SK-N-SH treated with all-trans-retinoic acid at 6 μM for 48 hours (cell line): ENCODE measurements around the gene PARD3B.

Experiments used
- ATAC-seq: fragments of 200-7000 bp; cut with Tn5 transposase; 3 replicates; pipeline ENCODE4 v1.9.1; 2020; ENCODE audit warnings: mild to moderate bottlenecking, moderate library complexity
- ARNTL ChIP-seq: fragments of 450-650 bp; formaldehyde crosslinking; IDR thresholded peaks from 2 replicates; pipeline ENCODE4 v1.5.0; 2020; ENCODE audit warnings: low read depth, mild to moderate bottlenecking, moderate library complexity, borderline replicate concordance
- BACH2 ChIP-seq: fragments of 250-450 bp; sonication (Bioruptor Pico); IDR thresholded peaks from 2 replicates; pipeline ENCODE4 v1.9.0; 2021; ENCODE audit warnings: mild to moderate bottlenecking, borderline replicate concordance
- CSDC2 ChIP-seq: fragments of 250-450 bp; sonication (Bioruptor Pico); IDR thresholded peaks from 2 replicates; pipeline ENCODE4 v1.5.0; 2020; ENCODE audit warnings: mild to moderate bottlenecking, moderate library complexity
- ESRRG ChIP-seq: fragments of 250-450 bp; sonication (Bioruptor Pico); IDR thresholded peaks from 2 replicates; pipeline ENCODE4 v1.6.1; 2021; ENCODE audit warnings: mild to moderate bottlenecking
- ISL1 ChIP-seq: fragments of 250-450 bp; sonication (Bioruptor Pico); IDR thresholded peaks from 2 replicates; pipeline ENCODE4 v2.1.2; 2022; ENCODE audit warnings: mild to moderate bottlenecking, moderate library complexity
- OSR1 ChIP-seq: fragments of 250-450 bp; sonication (Bioruptor Pico); IDR thresholded peaks from 2 replicates; pipeline ENCODE4 v1.8.0; 2022; ENCODE audit warnings: moderate library complexity, mild to moderate bottlenecking, inconsistent platforms
- PPARA ChIP-seq: fragments of 250-450 bp; sonication (Bioruptor Pico); IDR thresholded peaks from 2 replicates; pipeline ENCODE4 v1.5.0; 2020; ENCODE audit warnings: mild to moderate bottlenecking, borderline replicate concordance
- RARB ChIP-seq: fragments of 250-450 bp; sonication (Bioruptor Pico); IDR thresholded peaks from 2 replicates; pipeline ENCODE4 v1.8.0; 2021; ENCODE audit warnings: mild to moderate bottlenecking, moderate library complexity
- SNAI2 ChIP-seq: fragments of 250-450 bp; sonication (Bioruptor Pico); IDR thresholded peaks from 2 replicates; pipeline ENCODE4 v1.5.0; 2020; ENCODE audit warnings: mild to moderate bottlenecking, moderate library complexity
- TCF4 ChIP-seq: fragments of 250-450 bp; sonication (Bioruptor Pico); IDR thresholded peaks from 2 replicates; pipeline ENCODE4 v1.8.0; 2021; ENCODE audit warnings: mild to moderate bottlenecking, moderate library complexity, borderline replicate concordance
- TOX ChIP-seq: fragments of 250-450 bp; sonication (Bioruptor Pico); IDR thresholded peaks from 2 replicates; pipeline ENCODE4 v1.8.0; 2021; ENCODE audit warnings: mild to moderate bottlenecking, moderate library complexity, borderline replicate concordance
- ZC3H10 ChIP-seq: fragments of 250-450 bp; sonication (Bioruptor Pico); IDR thresholded peaks from 2 replicates; pipeline ENCODE4 v1.5.1; 2021; ENCODE audit warnings: mild to moderate bottlenecking, moderate library complexity
- ZFP3 ChIP-seq: fragments of 250-450 bp; sonication (Bioruptor Pico); IDR thresholded peaks from 2 replicates; pipeline ENCODE4 v1.5.0; 2020; ENCODE audit warnings: mild to moderate bottlenecking, moderate library complexity
- ZFP30 ChIP-seq: fragments of 450-650 bp; formaldehyde crosslinking; IDR thresholded peaks from 2 replicates; pipeline ENCODE4 v1.5.0; 2022; ENCODE audit warnings: mild to moderate bottlenecking, moderate library complexity
- ZNF565 ChIP-seq: fragments of 450-650 bp; formaldehyde crosslinking; conservative IDR thresholded peaks from 2 replicates; pipeline ENCODE4 v1.5.0; 2020; ENCODE audit warnings: low read depth, mild to moderate bottlenecking, moderate library complexity
- ZNF70 ChIP-seq: fragments of 450-650 bp; formaldehyde crosslinking; IDR thresholded peaks from 2 replicates; pipeline ENCODE4 v1.5.0; 2020; ENCODE audit warnings: mild to moderate bottlenecking, moderate library complexity
- TF ChIP-seq, protein P1 (sequence below): fragments of 250-450 bp; sonication (Bioruptor Pico); IDR thresholded peaks from 2 replicates; pipeline ENCODE4 v1.8.0; 2021; ENCODE audit warnings: low read depth, mild to moderate bottlenecking, moderate library complexity, borderline replicate concordance
- TF ChIP-seq, protein P2 (sequence below): fragments of 250-450 bp; sonication (Bioruptor Pico); IDR thresholded peaks from 2 replicates; pipeline ENCODE4 v1.5.1; 2020; ENCODE audit warnings: low read depth, mild to moderate bottlenecking, moderate library complexity
- TF ChIP-seq, protein P3 (sequence below): fragments of 250-450 bp; sonication (Bioruptor Pico); IDR thresholded peaks from 2 replicates; pipeline ENCODE4 v1.8.0; 2020; ENCODE audit warnings: mild to moderate bottlenecking, moderate library complexity, borderline replicate concordance
- TF ChIP-seq, protein P4 (sequence below): fragments of 250-450 bp; sonication (Bioruptor Pico); IDR thresholded peaks from 2 replicates; pipeline ENCODE4 v1.5.0; 2020; ENCODE audit warnings: mild to moderate bottlenecking, moderate library complexity

PARD3B gene

DNA sequence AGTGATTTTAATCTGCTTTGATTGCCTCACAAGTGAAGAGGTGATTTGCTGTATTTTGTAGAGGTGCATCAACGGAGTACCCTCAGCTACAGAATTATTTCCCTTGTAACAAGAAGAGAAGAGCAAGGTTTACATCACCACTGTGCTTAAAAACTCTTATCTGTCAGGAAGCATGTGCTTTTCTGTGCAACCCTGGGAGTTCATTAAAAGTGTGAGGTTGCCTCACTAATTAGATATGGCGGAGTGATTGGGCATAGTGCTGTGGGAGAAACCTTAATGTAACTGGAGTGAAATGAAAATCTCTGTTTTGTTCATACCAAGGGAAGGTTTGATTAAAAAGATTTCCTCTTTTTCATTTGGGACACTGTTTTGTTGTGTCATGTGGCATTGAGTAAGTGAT is 544.7 kb downstream of the PARD3B start:
- TF ChIP-seq CSDC2 (CRISPR knock-in tag): no peak
- TF ChIP-seq, protein P1, sequence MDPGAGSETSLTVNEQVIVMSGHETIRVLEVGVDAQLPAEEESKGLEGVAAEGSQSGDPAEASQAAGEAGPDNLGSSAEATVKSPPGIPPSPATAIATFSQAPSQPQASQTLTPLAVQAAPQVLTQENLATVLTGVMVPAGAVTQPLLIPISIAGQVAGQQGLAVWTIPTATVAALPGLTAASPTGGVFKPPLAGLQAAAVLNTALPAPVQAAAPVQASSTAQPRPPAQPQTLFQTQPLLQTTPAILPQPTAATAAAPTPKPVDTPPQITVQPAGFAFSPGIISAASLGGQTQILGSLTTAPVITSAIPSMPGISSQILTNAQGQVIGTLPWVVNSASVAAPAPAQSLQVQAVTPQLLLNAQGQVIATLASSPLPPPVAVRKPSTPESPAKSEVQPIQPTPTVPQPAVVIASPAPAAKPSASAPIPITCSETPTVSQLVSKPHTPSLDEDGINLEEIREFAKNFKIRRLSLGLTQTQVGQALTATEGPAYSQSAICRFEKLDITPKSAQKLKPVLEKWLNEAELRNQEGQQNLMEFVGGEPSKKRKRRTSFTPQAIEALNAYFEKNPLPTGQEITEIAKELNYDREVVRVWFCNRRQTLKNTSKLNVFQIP: no peak
- TF ChIP-seq, protein P2, sequence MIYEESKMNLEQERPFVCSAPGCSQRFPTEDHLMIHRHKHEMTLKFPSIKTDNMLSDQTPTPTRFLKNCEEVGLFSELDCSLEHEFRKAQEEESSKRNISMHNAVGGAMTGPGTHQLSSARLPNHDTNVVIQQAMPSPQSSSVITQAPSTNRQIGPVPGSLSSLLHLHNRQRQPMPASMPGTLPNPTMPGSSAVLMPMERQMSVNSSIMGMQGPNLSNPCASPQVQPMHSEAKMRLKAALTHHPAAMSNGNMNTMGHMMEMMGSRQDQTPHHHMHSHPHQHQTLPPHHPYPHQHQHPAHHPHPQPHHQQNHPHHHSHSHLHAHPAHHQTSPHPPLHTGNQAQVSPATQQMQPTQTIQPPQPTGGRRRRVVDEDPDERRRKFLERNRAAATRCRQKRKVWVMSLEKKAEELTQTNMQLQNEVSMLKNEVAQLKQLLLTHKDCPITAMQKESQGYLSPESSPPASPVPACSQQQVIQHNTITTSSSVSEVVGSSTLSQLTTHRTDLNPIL (CRISPR knock-in tag): no peak
- no peak for TF ChIP-seq BACH2 (CRISPR knock-in tag)
- no peak for TF ChIP-seq TCF4 (CRISPR knock-in tag)
- no peak for TF ChIP-seq ISL1 (CRISPR knock-in tag)
- TF ChIP-seq SNAI2: no peak
- no peak for ATAC-seq

DNA sequence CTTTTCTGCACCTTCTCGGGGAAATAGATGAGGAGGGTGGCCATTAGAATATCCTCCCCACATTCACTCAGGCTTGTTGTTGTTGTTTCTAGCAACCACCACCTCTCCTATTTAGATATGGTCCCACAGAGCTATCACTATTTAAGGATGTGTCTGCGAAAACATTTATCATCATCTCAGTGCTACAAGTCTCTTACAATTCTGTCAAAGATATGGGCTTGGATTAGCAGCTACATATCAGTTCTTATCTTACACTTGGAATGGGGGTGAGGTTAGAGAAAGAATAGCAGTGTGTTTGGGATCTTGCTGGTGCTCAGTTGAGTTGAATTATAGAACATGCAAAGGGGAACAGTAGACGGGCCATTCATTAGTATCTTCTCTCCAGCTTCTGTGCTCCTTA is 546.1 kb downstream of the PARD3B start:
- no peak for TF ChIP-seq ZFP30 (CRISPR knock-in tag)
- no peak for TF ChIP-seq ISL1 (CRISPR knock-in tag)
- TF ChIP-seq OSR1: no peak
- TF ChIP-seq, protein P3, sequence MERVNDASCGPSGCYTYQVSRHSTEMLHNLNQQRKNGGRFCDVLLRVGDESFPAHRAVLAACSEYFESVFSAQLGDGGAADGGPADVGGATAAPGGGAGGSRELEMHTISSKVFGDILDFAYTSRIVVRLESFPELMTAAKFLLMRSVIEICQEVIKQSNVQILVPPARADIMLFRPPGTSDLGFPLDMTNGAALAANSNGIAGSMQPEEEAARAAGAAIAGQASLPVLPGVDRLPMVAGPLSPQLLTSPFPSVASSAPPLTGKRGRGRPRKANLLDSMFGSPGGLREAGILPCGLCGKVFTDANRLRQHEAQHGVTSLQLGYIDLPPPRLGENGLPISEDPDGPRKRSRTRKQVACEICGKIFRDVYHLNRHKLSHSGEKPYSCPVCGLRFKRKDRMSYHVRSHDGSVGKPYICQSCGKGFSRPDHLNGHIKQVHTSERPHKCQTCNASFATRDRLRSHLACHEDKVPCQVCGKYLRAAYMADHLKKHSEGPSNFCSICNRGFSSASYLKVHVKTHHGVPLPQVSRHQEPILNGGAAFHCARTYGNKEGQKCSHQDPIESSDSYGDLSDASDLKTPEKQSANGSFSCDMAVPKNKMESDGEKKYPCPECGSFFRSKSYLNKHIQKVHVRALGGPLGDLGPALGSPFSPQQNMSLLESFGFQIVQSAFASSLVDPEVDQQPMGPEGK (CRISPR knock-in tag): no peak
- TF ChIP-seq ARNTL (CRISPR knock-in tag): no peak
- no peak for TF ChIP-seq PPARA (CRISPR knock-in tag)
- TF ChIP-seq TOX (CRISPR knock-in tag): no peak
- TF ChIP-seq, protein P4, sequence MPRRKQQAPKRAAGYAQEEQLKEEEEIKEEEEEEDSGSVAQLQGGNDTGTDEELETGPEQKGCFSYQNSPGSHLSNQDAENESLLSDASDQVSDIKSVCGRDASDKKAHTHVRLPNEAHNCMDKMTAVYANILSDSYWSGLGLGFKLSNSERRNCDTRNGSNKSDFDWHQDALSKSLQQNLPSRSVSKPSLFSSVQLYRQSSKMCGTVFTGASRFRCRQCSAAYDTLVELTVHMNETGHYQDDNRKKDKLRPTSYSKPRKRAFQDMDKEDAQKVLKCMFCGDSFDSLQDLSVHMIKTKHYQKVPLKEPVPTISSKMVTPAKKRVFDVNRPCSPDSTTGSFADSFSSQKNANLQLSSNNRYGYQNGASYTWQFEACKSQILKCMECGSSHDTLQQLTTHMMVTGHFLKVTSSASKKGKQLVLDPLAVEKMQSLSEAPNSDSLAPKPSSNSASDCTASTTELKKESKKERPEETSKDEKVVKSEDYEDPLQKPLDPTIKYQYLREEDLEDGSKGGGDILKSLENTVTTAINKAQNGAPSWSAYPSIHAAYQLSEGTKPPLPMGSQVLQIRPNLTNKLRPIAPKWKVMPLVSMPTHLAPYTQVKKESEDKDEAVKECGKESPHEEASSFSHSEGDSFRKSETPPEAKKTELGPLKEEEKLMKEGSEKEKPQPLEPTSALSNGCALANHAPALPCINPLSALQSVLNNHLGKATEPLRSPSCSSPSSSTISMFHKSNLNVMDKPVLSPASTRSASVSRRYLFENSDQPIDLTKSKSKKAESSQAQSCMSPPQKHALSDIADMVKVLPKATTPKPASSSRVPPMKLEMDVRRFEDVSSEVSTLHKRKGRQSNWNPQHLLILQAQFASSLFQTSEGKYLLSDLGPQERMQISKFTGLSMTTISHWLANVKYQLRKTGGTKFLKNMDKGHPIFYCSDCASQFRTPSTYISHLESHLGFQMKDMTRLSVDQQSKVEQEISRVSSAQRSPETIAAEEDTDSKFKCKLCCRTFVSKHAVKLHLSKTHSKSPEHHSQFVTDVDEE: no peak
- no peak for TF ChIP-seq ZC3H10
- TF ChIP-seq, protein P1: no peak
- TF ChIP-seq SNAI2: no peak
- TF ChIP-seq ZNF565 (CRISPR knock-in tag): no peak
- TF ChIP-seq RARB (CRISPR knock-in tag): no peak
- no peak for ATAC-seq

DNA sequence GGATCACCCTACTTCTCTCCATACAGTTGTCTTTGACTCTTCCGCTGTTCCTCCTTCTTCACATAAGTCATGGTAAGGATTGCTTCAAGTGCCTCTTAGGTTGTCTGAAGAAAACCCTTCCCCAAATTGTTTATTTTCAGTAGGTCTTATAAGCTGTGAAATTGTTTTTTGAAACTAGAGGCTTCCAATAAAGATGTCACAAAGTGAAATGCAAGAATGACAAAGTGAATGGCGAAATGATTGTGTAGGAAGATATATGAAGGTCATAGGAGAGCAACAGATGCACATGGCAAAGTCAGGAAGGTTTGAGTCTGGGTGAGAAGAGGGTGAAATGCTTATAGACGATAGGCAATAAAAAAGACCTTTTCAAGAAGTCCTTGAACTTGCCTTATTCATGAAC is 548.8 kb downstream of the PARD3B start:
- TF ChIP-seq PPARA (CRISPR knock-in tag) (no peak), ESRRG (CRISPR knock-in tag) (no peak), ZNF565 (CRISPR knock-in tag) (no peak), ZNF70 (CRISPR knock-in tag) (no peak), ZFP3 (CRISPR knock-in tag) (no peak), CSDC2 (CRISPR knock-in tag) (no peak), ISL1 (CRISPR knock-in tag) (no peak), ARNTL (CRISPR knock-in tag) (no peak), ZFP30 (CRISPR knock-in tag) (no peak)
- TF ChIP-seq, protein P4: no peak
- TF ChIP-seq, protein P2 (CRISPR knock-in tag): no peak
- ATAC-seq: no peak
